Measurements from ENCODE around the gene CCNJ. TPM values are rescaled to one million over a fixed set of nuclear protein-coding genes. Genes with fewer than 3 reads are reported as not detected.

Gene CCNJ
- total RNA-seq, 1 donor from 2014 or later: 17.1 TPM

DNA sequence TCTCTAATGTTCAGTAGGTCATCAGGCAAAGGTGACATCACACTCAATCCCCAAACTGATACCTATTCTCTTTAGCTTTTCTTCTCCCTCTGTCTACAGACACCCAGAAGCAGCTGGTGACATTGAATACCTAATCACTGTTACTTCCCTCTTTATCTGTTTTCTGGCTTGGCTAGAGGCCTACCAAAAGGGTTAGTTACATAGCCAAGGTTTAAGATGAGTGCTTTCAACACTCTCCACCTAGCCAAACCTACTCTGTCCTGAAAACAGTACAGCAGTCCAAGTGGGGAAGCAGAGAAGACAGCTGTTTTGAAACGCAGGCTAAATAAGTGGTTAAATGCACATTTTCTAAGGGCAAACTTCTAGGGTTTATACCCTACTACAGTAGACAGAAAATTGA is 39.4 kb downstream of the CCNJ start:
- no peaks in the 10 kb centered on the region for H3K27me3 ChIP-seq (ENCODE audit: control insufficient read depth, insufficient read depth, low read length)
- TF ChIP-seq, protein P1, sequence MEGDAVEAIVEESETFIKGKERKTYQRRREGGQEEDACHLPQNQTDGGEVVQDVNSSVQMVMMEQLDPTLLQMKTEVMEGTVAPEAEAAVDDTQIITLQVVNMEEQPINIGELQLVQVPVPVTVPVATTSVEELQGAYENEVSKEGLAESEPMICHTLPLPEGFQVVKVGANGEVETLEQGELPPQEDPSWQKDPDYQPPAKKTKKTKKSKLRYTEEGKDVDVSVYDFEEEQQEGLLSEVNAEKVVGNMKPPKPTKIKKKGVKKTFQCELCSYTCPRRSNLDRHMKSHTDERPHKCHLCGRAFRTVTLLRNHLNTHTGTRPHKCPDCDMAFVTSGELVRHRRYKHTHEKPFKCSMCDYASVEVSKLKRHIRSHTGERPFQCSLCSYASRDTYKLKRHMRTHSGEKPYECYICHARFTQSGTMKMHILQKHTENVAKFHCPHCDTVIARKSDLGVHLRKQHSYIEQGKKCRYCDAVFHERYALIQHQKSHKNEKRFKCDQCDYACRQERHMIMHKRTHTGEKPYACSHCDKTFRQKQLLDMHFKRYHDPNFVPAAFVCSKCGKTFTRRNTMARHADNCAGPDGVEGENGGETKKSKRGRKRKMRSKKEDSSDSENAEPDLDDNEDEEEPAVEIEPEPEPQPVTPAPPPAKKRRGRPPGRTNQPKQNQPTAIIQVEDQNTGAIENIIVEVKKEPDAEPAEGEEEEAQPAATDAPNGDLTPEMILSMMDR (IDR thresholded peaks at IDR 0.05; ENCODE audit: insufficient read depth, low read length, poor library complexity, severe bottlenecking): no peak
- H3K4me3 ChIP-seq (ENCODE audit: low read depth, low read length): no peak overlapping the region
- no peaks in the 10 kb centered on the region for H3K36me3 ChIP-seq (ENCODE audit: control insufficient read depth, insufficient read depth, low read length)
- DNase-seq (ENCODE audit: low read depth): no peak

DNA sequence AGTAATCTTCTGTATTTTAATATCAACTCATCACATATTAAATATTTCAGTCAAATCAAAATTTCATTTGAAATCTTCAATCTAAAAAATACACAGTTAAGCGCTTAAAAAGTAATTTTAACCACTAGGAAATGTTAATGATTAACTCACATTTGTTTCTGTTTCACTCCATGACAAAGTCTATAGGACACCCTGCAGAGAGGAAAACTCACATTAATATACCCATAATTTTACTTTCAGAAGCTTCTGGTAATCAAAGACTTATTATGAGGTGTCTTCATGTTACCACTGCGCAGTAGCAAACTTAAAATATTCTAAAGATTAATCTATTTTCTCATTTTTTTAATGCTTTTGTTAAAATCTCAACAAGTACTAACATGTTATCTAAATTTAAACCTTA is 45.7 kb downstream of the CCNJ start:
- Histone ChIP-seq H3K4me3 (ENCODE audit: low read depth, low read length) (peak overlapping the region; percentile 92), H3K27me3 (ENCODE audit: control insufficient read depth, insufficient read depth, low read length) (no peaks in the 10 kb centered on the region), H3K36me3 (ENCODE audit: control insufficient read depth, insufficient read depth, low read length) (no peaks in the 10 kb centered on the region)
- TF ChIP-seq, protein P1 (IDR thresholded peaks at IDR 0.05; ENCODE audit: insufficient read depth, low read length, poor library complexity, severe bottlenecking): no peak
- no peak for DNase-seq (ENCODE audit: low read depth)

DNA sequence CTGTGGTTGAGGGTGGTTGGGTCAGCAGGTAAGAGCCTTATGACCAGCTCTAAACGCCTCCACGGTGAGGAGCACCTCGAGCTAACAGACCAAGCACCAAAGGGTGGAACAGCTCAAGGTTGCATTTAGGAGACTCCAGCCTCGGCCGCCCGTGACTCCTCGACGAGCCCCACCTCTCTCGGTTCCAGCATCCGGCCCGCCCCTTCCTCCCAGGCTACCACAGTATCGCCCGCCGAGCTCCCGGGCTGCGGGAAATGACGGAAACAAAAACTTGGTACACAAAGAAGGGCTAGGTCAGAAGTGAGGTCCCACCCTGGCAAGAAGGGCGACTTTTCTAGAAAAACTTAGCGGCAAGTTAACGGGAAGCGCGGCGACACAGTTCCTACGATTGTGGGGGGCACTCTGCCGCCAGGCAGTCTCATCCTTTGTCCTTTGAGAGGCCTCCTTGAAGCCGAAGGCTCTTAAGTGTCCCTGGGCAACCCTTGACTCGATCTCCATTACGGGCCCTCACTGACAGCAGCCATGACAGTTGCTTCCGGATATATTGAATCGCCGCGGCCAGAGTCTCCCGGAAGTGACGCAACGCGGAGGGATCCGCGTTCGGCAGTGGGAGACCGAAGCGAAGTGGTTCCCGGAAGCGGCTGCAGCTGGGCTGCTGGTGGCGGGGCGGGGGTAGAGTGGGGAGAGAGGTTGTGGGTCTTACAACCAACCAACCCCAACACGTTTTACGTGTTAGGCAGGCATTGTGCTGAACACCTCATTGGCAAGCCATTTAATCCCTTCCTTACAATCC is 46.5 kb downstream of the CCNJ start:
- Histone ChIP-seq H3K27me3 (ENCODE audit: control insufficient read depth, insufficient read depth, low read length) (no peaks in the 10 kb centered on the region), H3K36me3 (ENCODE audit: control insufficient read depth, insufficient read depth, low read length) (no peaks in the 10 kb centered on the region), H3K4me3 (ENCODE audit: low read depth, low read length) (peak overlapping the region; percentile 92)
- DNase-seq (ENCODE audit: low read depth): peak; percentile 67
- TF ChIP-seq, protein P1 (IDR thresholded peaks at IDR 0.05; ENCODE audit: insufficient read depth, low read length, poor library complexity, severe bottlenecking): no peak

DNA sequence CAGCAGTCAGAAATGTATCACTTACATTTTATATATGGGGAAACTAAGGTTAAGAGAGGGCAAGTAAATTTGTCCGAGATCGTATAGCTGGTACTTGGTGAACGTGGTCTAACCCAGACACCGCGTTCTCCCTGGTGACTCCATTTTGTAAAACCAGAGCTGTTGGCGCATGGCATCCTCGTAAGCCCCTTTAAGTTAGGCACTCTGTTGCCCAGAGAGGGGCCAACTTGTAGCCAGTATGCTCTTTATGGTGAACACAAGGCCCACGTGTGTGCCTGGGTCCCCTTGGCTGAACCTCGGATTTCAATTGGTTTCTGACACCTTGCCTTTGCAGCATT is 47.0 kb downstream of the CCNJ start:
- TF ChIP-seq, protein P1 (IDR thresholded peaks at IDR 0.05; ENCODE audit: insufficient read depth, low read length, poor library complexity, severe bottlenecking): no peak
- no peaks in the 10 kb centered on the region for H3K27me3 ChIP-seq (ENCODE audit: control insufficient read depth, insufficient read depth, low read length)
- H3K4me3 ChIP-seq (ENCODE audit: low read depth, low read length): peak overlapping the region; percentile 92
- DNase-seq (ENCODE audit: low read depth): no peak
- H3K36me3 ChIP-seq (ENCODE audit: control insufficient read depth, insufficient read depth, low read length): no peaks in the 10 kb centered on the region

DNA sequence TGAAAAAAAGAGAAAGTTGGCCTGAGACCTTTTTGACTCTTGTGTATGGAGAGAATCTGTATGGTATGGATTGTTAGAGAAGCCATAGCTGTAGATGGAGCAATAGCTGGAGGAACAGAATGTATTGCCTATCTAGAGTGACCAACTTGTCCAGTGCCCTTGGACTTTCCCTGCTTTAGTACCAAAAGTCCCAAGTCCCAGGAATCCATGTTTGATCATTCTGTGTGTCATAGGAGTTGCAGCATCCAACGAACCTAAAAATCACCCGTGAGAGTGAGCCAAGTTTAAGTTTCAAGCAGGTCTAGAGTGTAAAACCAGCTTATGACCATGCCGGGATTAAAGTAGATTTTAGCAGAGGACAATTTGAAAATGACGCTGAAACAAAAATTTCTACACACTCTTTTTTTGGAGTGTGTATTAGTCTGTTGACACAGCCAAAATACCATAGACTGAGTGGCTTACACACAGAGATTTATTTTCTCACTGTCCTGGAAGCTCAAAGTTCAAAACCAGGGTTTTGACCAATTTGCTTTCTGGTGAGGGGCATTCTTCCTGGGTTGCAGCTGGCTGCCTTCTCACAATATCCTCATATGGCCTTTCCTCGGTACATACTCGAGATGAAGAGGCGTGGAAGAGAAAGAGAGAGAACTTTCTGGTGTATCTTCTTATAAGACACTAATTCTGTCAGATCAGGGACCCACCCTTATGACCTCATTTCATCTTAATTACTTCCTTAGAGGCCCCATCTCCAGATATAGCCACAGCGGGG is 49.8 kb downstream of the CCNJ start:
- Histone ChIP-seq H3K4me3 (ENCODE audit: low read depth, low read length) (no peak overlapping the region), H3K36me3 (ENCODE audit: control insufficient read depth, insufficient read depth, low read length) (no peaks in the 10 kb centered on the region), H3K27me3 (ENCODE audit: control insufficient read depth, insufficient read depth, low read length) (peaks cover 3% of the 10 kb centered on the region)
- TF ChIP-seq, protein P1 (IDR thresholded peaks at IDR 0.05; ENCODE audit: insufficient read depth, low read length, poor library complexity, severe bottlenecking): no peak
- no peak for DNase-seq (ENCODE audit: low read depth)
